M059J (cell line): ENCODE data around the gene CABS1. TPM values are rescaled to one million over a fixed set of nuclear protein-coding genes. Genes with fewer than 3 reads are reported as not detected.

Source experiments
- DNase-seq: peaks from one replicate; pipeline ENCODE4 v3.0.0-alpha.2; 2012; ENCODE audit warnings: low read depth
- total RNA-seq: library from RNA; depleted of rRNA; stranded (reverse); fragments of >200 nt; shearing (Covaris generic); gene quantifications from 2 replicates; pipeline ENCODE4 v1.2.3, GENCODE V29; 2014; rRNA removed

Gene CABS1
- total RNA-seq: not detected in 2 replicates

DNA sequence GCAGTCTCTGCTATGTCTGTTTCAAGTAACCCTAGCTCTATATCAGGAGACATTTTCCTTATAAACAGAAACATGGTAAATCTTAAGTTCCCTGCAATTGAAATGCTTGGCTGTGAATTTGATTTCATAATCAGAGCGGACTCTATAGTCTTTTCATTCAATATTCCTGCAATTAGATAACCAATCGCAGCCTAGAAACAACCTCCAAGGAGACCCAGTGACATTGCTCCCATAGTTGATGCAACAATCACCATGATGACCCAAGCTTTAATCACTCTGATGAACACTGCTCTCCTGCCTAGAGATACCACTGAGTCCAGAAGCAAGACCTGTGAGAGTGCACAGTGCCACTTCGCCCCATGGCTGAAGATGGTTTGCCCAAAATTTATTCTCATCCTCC lies at the start of gene CABS1:
Gene CABS1 (plus strand): TSS at position 301 of the 400 bp plus-strand sequence. CDS start 59 bp downstream, at position 360.
- DNase-seq: no peak

DNA sequence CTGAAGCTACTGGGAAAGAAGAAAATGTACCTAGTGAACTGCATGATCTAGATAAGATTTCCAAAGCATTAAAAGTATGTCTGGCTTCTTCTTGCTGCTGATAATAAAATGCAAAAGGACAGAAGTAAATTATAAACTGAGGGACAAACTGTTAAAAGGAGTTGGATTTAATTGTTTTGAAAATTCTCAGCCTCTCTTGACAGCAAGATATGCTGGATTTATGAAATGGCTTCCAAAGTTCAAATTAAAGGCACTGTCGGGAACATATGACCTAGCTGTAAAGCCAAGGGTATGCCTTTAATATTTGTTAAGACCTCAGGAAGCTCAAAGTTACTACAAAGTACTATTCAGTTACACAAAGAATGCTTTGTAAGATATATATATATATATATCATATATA lies 46.1 kb upstream of the CABS1 start:
- DNase-seq: no peak

DNA sequence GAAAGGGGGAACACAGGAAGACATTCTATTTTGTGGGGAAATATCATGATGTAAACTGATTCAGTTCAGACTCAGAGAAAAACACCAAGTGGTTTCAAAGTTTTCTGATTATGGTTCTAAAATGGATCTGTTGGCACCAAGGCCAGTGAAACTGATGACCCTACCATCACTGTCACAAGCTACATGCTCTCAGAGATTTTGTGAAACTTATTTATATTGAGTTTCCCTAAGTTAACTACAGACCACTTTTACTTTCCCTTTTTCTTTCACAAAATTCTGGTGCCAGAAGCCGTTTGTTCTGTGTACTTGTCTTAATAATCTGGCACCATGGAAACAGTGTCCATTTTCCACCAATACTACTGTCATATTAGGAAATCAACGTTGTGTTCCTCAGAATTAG lies 43.4 kb upstream of the CABS1 start:
- DNase-seq: no peak

DNA sequence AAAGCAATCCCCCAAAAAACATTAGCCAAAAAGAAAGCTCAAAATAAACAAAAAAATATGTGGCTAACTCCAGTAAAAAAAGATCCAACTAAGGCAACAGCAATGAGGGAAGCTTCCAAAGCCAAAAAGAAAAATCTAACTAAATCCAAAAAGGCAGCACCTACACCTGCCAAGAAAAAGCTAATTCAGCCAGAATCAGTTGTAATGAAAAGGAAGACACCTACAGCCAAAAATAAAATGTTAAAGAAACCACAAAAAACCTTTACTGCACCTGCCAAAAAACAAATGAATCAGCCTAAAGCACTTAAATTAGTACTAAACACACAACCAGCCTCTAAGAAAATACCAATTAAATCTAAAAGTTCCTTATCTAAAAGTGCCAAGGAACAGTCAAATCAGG lies 37.2 kb upstream of the CABS1 start:
- DNase-seq: no peak

DNA sequence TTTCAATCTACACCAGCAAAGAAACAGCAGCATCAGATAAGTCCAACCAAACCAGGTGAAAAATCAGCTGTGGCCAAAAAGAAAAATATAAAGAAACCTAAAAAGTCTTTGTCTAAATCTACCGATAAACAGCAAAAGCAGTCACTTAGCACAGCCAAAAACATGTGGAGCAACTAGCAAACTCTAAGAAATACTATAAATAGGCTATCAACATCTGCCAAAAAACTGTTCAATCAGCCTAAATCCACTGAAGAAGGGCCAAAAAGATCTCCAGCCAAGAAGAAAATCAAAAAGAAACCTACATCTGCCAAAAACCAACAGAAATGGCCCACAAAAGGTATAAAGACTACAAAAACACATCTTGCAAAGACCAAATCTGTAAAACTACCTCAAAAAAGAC lies 36.7 kb upstream of the CABS1 start:
- no peak for DNase-seq

DNA sequence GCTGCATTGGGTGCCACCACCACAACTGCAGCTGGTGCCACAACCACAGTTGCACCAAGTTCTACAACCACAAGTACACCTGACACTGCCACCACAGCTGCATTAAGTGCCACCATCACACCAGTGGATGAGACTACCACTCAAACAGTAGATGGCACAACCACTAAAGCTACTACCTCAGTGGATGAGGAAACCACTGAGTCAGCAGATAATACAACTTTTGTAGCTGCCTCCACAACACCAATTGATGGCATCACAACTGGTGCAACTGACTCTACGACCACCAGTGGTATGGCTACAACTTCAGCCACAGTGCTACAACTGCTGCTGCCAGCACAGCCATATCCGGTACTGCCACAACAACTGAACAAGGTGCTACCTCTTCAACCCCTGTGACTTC lies 35.1 kb upstream of the CABS1 start:
- no peak for DNase-seq

DNA sequence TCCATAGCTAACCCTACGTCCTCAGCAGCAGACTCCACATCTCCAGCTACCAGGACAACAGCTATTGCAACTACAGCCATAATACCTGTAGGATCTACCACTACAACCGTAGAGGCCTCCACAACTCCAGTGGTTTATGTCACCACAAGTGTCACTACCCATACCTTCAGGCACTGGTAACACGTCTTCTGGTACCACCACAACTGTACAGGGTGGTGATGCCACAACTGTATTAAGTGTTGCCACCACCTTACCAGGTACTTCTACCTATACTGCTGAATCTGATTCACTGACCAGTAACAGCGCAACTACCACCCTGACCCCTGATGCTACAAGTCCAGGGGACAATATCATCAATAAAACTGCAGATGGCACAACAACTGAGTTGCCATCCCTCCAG lies 34.6 kb upstream of the CABS1 start:
- no peak for DNase-seq

DNA sequence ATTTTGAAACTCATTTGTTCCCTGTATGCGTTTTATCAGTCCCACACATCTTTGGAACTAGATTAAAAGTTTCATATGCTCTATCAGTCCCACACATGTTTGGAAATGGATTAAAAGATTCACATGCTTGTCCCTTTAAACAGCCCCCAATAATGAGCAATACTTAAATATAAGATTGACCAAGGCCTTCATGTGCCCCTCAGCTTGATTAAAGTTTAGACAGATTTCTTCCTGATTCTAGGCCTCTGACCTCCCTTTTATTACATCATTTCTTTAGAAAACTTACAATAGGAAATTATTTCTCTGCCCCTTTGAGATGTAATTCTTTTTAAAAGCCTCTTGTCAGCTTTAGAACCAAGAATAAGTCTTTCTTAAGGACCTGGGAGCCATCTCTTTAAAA lies 31.7 kb upstream of the CABS1 start:
- no peak for DNase-seq

DNA sequence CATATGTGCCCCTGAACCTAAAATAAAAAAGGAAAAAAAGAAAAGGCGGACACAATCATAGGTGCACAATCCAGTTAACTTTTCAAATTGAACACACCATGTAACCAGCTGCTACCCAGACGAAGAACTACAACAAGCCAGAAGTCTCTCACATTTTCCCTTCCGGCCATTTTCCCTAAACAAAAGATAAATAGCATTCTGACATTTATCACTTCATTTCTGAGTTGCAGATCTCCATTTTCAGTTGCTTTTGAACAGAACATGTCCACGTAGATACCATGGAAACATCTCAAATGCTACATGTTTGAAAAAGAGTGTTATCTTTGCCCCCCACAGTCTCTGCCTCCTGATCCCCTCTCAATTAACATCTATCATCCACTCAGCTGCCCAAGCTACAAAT lies 29.2 kb upstream of the CABS1 start:
- no peak for DNase-seq

DNA sequence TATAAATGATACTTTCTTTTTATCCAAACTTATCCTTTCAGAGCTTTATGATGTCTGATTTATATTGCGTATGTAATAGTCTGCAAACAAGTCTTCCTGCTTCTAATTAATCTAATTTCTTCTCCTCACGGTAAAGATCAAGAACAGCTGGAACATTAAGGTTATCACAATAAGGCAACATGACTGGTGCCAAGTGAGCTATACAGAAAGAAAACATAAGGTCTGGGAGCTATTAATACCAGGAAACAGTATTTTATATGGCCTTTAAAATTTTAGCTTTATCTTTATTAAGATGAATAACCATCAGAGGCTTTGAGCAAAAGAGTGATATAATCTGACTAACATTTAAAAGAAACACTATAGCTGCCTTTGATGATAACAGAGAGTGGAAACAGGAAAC lies 28.7 kb upstream of the CABS1 start:
- no peak for DNase-seq

DNA sequence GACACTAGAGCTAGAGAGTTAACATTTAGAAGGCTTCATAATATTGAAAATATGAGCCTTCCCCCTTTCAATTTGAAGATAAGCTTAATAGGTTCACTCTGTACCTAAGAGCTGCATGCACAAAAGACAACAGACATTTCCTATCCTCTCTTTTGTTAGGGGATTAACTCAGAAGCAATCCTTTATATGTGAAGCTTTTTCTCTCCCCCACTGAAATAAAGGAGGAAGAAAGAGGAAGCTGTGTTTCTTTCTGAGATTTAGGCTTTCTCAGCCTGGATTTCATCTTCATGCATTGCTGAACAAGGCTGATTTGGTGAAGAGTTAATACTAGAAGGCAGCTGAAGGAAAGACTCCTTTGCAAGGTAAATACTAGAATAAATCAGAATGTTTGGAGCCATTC lies 21.0 kb upstream of the CABS1 start:
- DNase-seq: no peak

DNA sequence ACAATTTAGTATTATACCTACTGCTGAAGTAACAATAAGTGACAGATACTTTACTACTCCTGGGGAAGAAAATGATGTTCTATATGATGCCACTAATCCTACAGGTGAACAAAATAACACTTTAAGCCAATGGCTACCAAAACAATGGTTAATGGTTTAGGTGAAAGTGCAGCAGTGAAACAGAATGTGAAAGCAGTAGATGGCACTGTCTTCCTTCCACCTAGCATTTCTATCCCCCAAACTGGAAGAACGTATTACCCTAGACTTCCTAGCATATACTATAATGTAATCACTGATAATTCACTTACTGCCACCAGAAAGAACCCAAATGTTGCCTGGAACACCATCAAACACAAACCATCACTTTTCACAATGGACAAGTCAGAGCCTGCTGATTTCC lies 18.9 kb upstream of the CABS1 start:
- DNase-seq: no peak

DNA sequence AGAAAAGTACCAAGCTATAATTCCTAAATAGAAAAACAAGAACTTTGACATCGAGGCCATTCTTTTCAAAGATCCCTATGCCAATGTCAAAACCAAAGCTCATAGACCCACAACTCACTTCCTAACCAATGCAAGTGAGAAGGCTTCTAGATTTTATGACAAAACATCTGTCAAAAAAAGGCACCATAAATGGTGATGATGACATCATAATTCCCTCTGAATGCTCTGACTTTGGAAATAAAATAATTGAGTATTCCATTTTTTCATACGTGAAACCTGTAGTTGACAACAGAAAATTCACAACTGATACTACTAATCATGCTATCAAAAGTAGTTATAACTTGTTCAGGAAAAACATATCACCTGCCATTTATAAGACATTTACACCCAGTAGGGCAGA lies 8.7 kb upstream of the CABS1 start:
- no peak for DNase-seq

DNA sequence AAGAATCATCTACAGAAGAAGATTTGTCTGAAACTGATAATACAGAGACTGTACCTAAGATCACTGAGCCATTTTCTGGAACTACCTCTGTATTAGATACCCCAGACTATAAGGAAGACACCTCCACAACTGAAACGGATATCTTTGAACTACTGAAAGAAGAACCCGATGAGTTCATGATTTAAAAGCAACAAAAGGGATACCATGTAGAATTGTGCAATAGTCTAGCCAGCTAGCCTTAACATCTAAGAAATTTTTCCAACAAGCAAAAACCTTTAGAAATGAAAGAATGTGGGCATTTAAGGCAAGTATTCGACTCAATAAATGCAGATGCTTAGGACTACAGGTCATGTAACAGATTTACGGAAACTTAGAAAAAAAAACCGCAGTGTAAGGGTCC lies 1.3 kb downstream of the CABS1 start:
- no peak for DNase-seq

DNA sequence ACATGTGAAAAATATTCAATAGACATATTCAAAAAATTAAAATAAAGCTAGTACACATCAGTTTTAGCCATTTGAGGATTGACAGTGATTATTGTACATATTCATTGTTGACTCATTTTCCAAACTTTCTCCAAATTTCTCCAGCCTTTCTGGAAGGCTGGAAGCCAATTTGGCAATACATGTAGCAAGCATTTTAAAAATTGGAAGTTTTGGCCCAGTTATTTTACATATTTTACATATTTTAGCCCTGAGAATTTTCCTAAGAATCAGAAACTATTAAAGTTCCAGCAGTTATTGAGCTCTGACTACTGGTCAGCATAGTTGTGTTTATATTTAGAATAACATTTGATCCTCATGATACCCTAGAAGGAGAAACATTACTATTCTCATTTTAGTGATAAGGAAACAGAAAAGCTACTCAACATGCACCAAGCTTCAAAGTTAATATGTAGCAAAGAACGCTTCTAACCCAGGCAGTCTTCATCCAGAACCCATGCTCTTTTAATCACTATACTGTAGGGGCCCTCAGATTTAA lies 3.2 kb downstream of the CABS1 start:
- no peak for DNase-seq

DNA sequence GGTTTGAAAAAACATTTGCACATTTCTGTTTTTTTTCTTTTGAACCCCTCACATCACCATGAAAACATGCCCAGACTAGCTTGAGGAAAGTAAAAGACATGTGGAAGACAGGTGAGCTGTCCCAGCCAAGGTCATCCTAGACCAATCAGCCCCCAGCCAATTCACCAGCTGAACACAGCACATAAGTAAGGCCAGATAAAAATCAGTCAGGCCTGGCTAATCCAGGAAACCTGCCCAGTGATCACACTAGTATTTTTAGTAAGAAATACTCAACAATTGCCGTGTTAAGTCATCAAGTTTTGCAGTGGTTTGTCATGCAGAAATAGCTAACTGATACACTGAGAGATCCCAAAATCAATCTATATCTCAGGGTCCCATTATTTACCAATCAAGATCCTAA lies 21.4 kb downstream of the CABS1 start:
- no peak for DNase-seq

DNA sequence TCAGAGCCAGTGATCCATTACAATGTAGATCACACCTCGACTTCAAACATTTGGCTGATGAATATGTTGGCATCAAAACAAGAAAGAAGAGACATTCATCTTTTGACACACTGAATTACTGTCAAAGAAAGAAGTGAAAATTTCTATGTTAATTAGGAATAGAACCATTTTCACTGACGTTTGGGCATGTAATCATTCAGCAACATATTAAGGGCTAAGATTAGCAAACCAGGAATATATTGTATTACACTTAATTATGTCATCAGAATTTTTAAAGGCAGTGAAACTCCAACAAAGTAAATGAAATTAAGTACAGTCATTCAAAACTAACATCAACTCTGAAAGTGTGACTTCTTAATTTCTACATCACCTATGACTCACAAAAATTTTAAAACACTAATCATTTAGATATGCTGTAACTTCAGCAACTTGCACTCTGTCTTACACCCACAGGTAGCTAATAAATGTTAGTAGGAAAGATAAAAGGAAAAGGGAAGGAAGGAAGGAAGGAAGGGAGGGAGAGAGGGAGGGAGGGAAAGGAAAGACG lies 24.4 kb downstream of the CABS1 start:
- no peak for DNase-seq

DNA sequence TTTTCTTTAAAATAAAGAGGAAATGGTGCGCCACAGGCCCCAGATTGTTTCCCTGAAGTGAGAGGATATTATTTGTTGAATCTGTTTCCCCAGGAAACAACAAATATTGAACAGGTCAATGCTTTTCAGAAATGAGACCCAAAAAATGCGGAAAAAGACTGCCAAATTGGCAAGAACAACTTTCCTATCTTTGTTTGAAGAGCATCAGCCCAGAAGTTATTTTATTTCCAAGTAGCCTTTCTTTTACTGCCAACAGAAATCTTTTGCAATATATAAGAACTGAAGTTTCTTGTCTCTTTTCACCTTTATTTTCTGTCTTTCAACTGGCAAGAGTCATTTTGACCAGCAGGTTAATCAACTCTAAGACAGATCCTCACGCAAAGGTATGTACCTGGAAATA lies 25.7 kb downstream of the CABS1 start, which contains the start of gene SMR3A:
Gene SMR3A (plus strand): TSS at position 301 of the 400 bp plus-strand sequence. CDS start 1,356 bp downstream, outside the sequence.
- no peak for DNase-seq

DNA sequence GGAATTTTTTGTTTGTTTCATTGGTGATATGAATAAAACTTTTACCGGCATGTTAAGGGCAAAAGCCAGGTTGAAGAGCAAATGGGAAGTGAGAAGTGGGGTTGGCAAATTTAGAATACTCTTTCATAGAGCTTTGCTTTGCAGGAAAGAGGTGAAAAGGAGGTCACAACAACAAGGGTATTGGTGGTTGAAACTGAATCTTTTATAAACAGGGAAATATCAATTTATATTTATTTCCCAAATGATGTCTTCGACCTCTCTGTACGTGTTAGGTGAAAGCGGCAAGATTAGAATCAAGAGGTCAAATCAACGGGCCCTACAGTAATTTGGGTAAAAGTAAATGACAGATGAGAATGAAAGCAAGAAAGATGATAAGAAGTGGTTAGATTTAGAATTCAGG lies 29.2 kb downstream of the CABS1 start:
- DNase-seq: no peak

DNA sequence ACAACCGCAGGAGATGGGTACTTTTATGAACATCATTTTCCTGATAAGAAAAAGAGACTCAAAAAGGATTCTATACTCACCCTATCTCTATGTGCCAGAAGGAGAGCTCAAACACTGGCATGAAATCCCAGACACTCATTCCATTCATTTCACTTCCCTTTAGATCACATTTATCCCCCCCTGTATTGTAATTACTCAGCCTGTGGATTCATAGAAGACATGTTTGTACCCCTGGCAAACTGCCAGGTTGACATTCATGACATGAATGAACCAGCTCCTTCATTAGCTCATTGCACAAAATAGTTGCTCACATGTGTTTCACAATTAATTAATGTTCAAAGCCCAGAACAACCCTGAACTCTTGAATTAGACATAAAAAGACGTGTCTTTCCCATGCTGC lies 30.7 kb downstream of the CABS1 start:
- DNase-seq: peak; percentile 2

DNA sequence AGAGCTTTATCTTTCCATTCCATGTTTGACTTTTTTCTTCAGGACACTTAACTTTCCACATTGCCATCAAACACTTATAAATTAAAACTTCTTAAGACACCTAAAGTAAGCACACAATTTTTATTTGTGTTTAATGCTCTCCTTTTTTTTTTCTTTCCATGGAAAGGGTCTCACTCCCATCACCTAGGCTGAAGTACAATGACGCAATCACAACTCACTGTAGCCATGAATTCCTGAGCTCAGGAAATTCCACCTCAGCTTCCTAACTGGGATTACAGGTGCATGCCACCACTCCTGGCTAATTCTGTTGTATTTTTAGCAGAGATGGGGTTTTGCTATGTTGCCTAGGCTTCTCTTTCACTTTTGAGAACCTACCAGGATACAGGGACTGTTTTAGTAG lies 33.0 kb downstream of the CABS1 start:
- DNase-seq: no peak

DNA sequence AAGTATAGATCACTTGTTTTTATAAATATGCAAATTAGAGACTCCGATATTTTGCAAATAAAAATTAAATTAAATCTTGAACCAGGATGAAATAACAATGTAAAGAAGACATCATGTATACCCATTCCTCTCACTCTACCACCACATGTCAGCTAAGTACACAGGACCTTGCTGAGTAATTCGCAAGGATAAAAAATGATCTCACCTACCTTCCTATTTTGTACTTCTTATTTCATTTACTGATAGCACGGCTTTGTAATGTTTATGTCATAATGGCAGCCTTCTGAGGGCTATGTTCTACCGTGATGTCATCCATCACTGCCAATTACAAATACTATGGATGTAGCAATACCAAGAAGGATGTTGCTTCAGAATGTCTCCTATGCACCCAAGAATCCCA lies 37.2 kb downstream of the CABS1 start:
- DNase-seq: no peak

DNA sequence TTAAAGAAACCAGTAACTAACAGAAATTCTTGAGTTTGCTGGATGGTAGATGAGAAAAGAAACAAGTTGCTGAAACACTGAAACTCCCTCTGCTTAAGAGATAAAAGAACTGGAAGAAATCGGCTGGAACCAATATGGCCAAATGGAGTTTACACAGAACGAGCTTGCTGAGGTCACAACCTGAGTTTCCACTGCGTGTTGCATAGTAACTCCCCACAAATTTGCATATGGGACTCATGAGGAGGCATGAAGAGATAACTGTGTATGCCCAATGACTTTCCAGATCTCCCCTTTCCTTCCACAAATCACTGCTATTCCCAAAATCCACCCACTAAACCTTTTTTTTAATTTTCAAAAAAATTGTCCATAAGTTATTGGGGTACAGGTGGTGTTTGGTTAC lies 38.0 kb downstream of the CABS1 start:
- no peak for DNase-seq

DNA sequence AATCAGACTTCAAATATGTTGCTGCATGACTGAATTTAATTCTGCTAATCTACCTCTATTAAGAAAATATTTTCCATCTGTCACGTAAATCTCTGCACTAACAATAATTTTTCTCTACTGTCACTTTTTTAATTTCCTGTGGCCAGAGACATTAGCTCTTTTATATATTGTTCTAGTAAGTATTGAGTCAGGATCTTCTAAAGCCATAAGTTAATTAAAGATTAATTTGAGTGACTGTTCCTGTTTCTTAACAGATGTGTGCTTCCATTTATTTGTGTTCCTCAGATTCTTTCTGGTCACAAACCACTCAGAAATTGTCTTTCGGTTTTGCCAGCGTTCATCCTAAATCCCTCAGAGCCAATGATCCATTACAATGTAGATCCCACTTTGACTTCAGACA lies 45.8 kb downstream of the CABS1 start:
- no peak for DNase-seq
